Mucosa of descending colon (tissue), 3 donors: ENCODE measurements around the gene KAT7. TPM values are rescaled to one million over a fixed set of nuclear protein-coding genes. Genes with fewer than 3 reads are reported as not detected.

Experiments
- ATAC-seq: fragments of 200-7000 bp; cut with Tn5 transposase; one replicate; pipeline ENCODE4 v1.9.1; 2020; ENCODE audit warnings: mild to moderate bottlenecking, moderate library complexity
- DNase-seq, 3 donors: peaks; one replicate each; pipeline ENCODE4 v3.0.0-alpha.2; 2020
- H3K36me3 ChIP-seq: fragments of 200-600 bp; one replicate; pipeline ENCODE4 v1.8.0; 2021; ENCODE audit warnings: low read depth, mild to moderate bottlenecking
- H3K4me1 ChIP-seq: fragments of 200-600 bp; one replicate; pipeline ENCODE4 v1.8.0; 2021; ENCODE audit warnings: low read depth, mild to moderate bottlenecking
- H3K4me3 ChIP-seq: fragments of 200-600 bp; one replicate; pipeline ENCODE4 v1.8.0; 2021; ENCODE audit warnings: mild to moderate bottlenecking
- H3K9me3 ChIP-seq: fragments of 200-600 bp; one replicate; pipeline ENCODE4 v1.8.0; 2021; ENCODE audit warnings: mild to moderate bottlenecking
- CTCF ChIP-seq: fragments of 200-600 bp; IDR thresholded peaks from one replicate; pipeline ENCODE4 v1.8.0; 2022; ENCODE audit warnings: antibody characterized with exemption, mild to moderate bottlenecking
- intact Hi-C, 2 donors: fragments of 100-400 bp; cut with DNase I in 1 of 2; cut with micrococcal nuclease in 1 of 2; formaldehyde crosslinking; loops; one replicate each; pipeline versions ENCODE4 v1.11.0 to v1.11.1; 2022; cut with DNase I, micrococcal nuclease
- total RNA-seq, 3 donors: library from RNA; stranded (reverse); fragmentation: NEBNext Ultra II Directional in 2 of 3; extraction: Animal tissue kit (Norgen Biotek cat#: 25700) in 2 of 3; gene quantifications; one replicate each; pipeline versions ENCODE4 v1.2.1 to v1.2.4, GENCODE V29; 2021 to 2023
- donor health status: DM: no; HTN: no; CAD: no; lungs with moderate emphysema.
- donor health status: DM: no; HTN: no; CAD: no.
- donor health status: DM: no; HTN: yes; CAD: no.

KAT7 gene
- total RNA-seq, 3 donors from 2014 or later = 43.7 to 73.4 (median 59.7) TPM

- H3K4me3 ChIP-seq = no peak overlapping the region
- no peaks in the 10 kb centered on the region for H3K4me1 ChIP-seq
- TF ChIP-seq CTCF = no peak
- DNase-seq = no peak
- H3K36me3 ChIP-seq = peaks cover 15% of the 10 kb centered on the region
- intact Hi-C loops = no loop called here
- no peaks in the 10 kb centered on the region for H3K9me3 ChIP-seq
- ATAC-seq = no peak
These were observed 9.7 kb downstream of the KAT7 start for GRCh38 chr17:49798182-49798581.

- intact Hi-C loops = no loop called here
- DNase-seq (no peak), ATAC-seq (no peak)
- no peak overlapping the region for H3K4me3 ChIP-seq
- H3K9me3 ChIP-seq = no peaks in the 10 kb centered on the region
- peaks cover 15% of the 10 kb centered on the region for H3K36me3 ChIP-seq
- H3K4me1 ChIP-seq = no peaks in the 10 kb centered on the region
- TF ChIP-seq CTCF = no peak
These were observed 10.3 kb downstream of the KAT7 start for GRCh38 chr17:49798738-49799137.

GRCh38 chr17:49809056-49809455, 20.6 kb downstream of the KAT7 start:
- intact Hi-C loops = no loop called here
- Histone ChIP-seq H3K36me3 (peaks cover 9% of the 10 kb centered on the region), H3K4me1 (no peaks in the 10 kb centered on the region), H3K4me3 (no peak overlapping the region), H3K9me3 (no peaks in the 10 kb centered on the region)
- ATAC-seq = no peak
- DNase-seq = no peak
- no peak for TF ChIP-seq CTCF

GRCh38 chr17:49814781-49815529, 26.5 kb downstream of the KAT7 start:
- intact Hi-C loops = no loop called here
- no peak overlapping the region for H3K4me3 ChIP-seq
- no peak for TF ChIP-seq CTCF
- no peak for ATAC-seq
- no peak for DNase-seq
- no peaks in the 10 kb centered on the region for H3K9me3 ChIP-seq
- H3K36me3 ChIP-seq = peaks cover 1% of the 10 kb centered on the region
- no peaks in the 10 kb centered on the region for H3K4me1 ChIP-seq

GRCh38 chr17:49815761-49816281, 27.3 kb downstream of the KAT7 start:
- no peaks in the 10 kb centered on the region for H3K36me3 ChIP-seq
- no peaks in the 10 kb centered on the region for H3K4me1 ChIP-seq
- ATAC-seq (no peak), DNase-seq (no peak)
- intact Hi-C loops = no loop called here
- no peak overlapping the region for H3K4me3 ChIP-seq
- H3K9me3 ChIP-seq = no peaks in the 10 kb centered on the region
- TF ChIP-seq CTCF = no peak
